Heart right ventricle (tissue), 16 donors: ENCODE measurements around the gene GALNT12. TPM values are rescaled to one million over a fixed set of nuclear protein-coding genes. Genes with fewer than 3 reads are reported as not detected.
A peak's percentile ranks its signal among the peaks of the same experiment; 100 is the strongest.

Experiments used
- ATAC-seq, 8 donors: fragments of 200-7000 bp; cut with Tn5 transposase; one replicate each; pipeline ENCODE4 v1.9.1; 2020; ENCODE audit warnings: mild to moderate bottlenecking in 8 of 8, moderate library complexity in 8 of 8, moderate number of reproducible peaks in 1 of 8
- DNase-seq, 2 donors: peaks; one replicate each; pipeline ENCODE4 v3.0.0-alpha.2; 2020
- H3K27ac ChIP-seq, 10 donors: fragments of 200-600 bp; sonication (generic) in 2 of 10; one replicate each; pipeline versions ENCODE4 v1.5.0 to v1.8.0; 2020 to 2022; ENCODE audit warnings: mild to moderate bottlenecking in 3 of 10
- H3K27me3 ChIP-seq, 7 donors: fragments of 200-600 bp; one replicate each; pipeline ENCODE4 v1.8.0; 2021 to 2022; ENCODE audit warnings: mild to moderate bottlenecking in 2 of 7
- H3K36me3 ChIP-seq, 9 donors: fragments of 200-600 bp; sonication (generic) in 1 of 9; one replicate each; pipeline versions ENCODE4 v1.5.0 to v1.8.0; 2020 to 2022; ENCODE audit warnings: mild to moderate bottlenecking in 2 of 9
- H3K4me1 ChIP-seq, 9 donors: fragments of 200-600 bp; sonication (generic) in 1 of 9; one replicate each; pipeline versions ENCODE4 v1.5.0 to v1.8.0; 2020 to 2022; ENCODE audit warnings: mild to moderate bottlenecking in 4 of 9
- H3K4me3 ChIP-seq, 10 donors: fragments of 200-600 bp; sonication (generic) in 2 of 10; one replicate each; pipeline versions ENCODE4 v1.5.0 to v1.8.0; 2020 to 2022; ENCODE audit warnings: mild to moderate bottlenecking in 7 of 10, moderate library complexity in 2 of 10
- H3K9me3 ChIP-seq, 11 donors: fragments of 200-600 bp in 10 of 11; sonication (generic) in 2 of 11; one replicate each; pipeline versions ENCODE4 v1.5.0 to v1.8.0; 2013 to 2022; ENCODE audit warnings: mild to moderate bottlenecking in 2 of 11, control low read depth in 1 of 11, moderate library complexity in 1 of 11
- CTCF ChIP-seq, 9 donors: fragments of 200-600 bp; sonication (generic) in 2 of 9; IDR thresholded peaks; one replicate each; pipeline versions ENCODE4 v1.5.0 to v1.8.0; 2021 to 2022; ENCODE audit warnings: antibody characterized with exemption in 9 of 9, mild to moderate bottlenecking in 5 of 9, moderate library complexity in 1 of 9
- WGBS, 2 donors: extraction: QIAGEN DNeasy Blood & Tissue Kit; methylation state at CpG; one replicate each; pipeline ENCODE4 v1.1.7; 2013; ENCODE audit warnings: inconsistent platforms in 1 of 2; 5-methylcytosine and 5-hydroxymethylcytosine counted together
- intact Hi-C, 10 donors: fragments of 100-400 bp; cut with DNase I; formaldehyde crosslinking; loops; one replicate each; pipeline versions ENCODE4 v1.11.1 to v1.14.2; 2022
- polyA plus RNA-seq, 2 donors: library from polyadenylated mRNA; stranded (reverse); fragments of 200-250 nt; gene quantifications; one replicate each; pipeline ENCODE4 v1.2.3, GENCODE V29; 2013
- total RNA-seq, 10 donors: library from RNA; stranded (reverse); fragmentation: NEBNext Ultra II Directional in 3 of 10; extraction: Animal tissue kit (Norgen Biotek cat#: 25700) in 3 of 10; gene quantifications; one replicate each; pipeline versions ENCODE4 v1.2.1 to v1.2.4, GENCODE V29; 2021 to 2023
- donor health status: Arrhythmogenic right ventricular cardiomyopathy.
- donor health status: ischemic (EF 13 %, LVEDD 7.1; RV severe dilation, severe dysfunction).
- donor health status: healthy with polysubstance abuse.
- donor health status: DM: no; HTN: yes; CAD: no.
- donor health status: DM: no; HTN: no; CAD: no.
- donor health status: ischemic (EF 25% LVEDD 6.9; RV normal size, moderate dysfunction).
- donor health status: ischemic (EF 25% LVEDD 5.7; RV mildly dilated, moderate dysfunction).
- donor health status: healthy.
- donor health status: DM: yes; HTN: yes; CAD: no.
- donor health status: Ischemic cardiomyopathy.
- donor health status: ischemic (EF 35%, LVEDD 5.7; RV mildly dilated, moderate dysfunction).
- donor health status: nonischemic (EF 11% LVEDD 7.7; RV severe dilation, severe dysfunction).
- donor health status: DM: yes; HTN: yes; CAD: no.
- donor health status: PGD.
- donor health status: ischemic (EF 29% LVEDD 5.4; RV normal size, mild dysfunction).
- donor health status: nonischemic (EF 23%, LVEDD 6.1; RV moderate dilation, normal function).

The GALNT12 gene
- total and polyA plus RNA-seq, 12 donors: 0.25 to 1.3 (median 0.53) TPM

- Histone ChIP-seq H3K36me3 (no peaks in the 10 kb centered on the region), H3K4me3 (no peak overlapping the region), H3K27ac (peak overlapping the region in 5 of 10 donors; percentile 49 to 64 (median 50)), H3K27me3 (no peaks in the 10 kb centered on the region), H3K4me1 (peaks cover 0 to 57% (median 26%) of the 10 kb centered on the region in 9 donors), H3K9me3 (peaks cover 0 to 22% (median 0%) of the 10 kb centered on the region in 11 donors)
- ATAC-seq (no peak), DNase-seq (no peak)
- WGBS, 2 donors: 79 to 85% methylated on average over 3 of the region's 3 CpGs
- intact Hi-C loops: no loop called here
- no peak for TF ChIP-seq CTCF (IDR thresholded peaks at IDR 0.05)
These were observed 86.7 kb downstream of the GALNT12 start for GRCh38 chr9:98894171-98894570.

- Histone ChIP-seq H3K4me1 (peaks cover 0 to 57% (median 26%) of the 10 kb centered on the region in 9 donors), H3K4me3 (no peak overlapping the region), H3K9me3 (peaks cover 0 to 22% (median 0%) of the 10 kb centered on the region in 11 donors), H3K27me3 (no peaks in the 10 kb centered on the region), H3K36me3 (no peaks in the 10 kb centered on the region), H3K27ac (peak overlapping the region in 6 of 10 donors; percentile 49 to 64 (median 51))
- no peak for DNase-seq
- WGBS, 2 donors: 69 to 74% methylated on average over 3 of the region's 3 CpGs
- peak in 1 of 8 donors; percentile 38 for ATAC-seq
- TF ChIP-seq CTCF (IDR thresholded peaks at IDR 0.05): no peak
- intact Hi-C loops: no loop called here
These were observed 87.3 kb downstream of the GALNT12 start for GRCh38 chr9:98894761-98895160.

- Histone ChIP-seq H3K36me3 (no peaks in the 10 kb centered on the region), H3K27me3 (no peaks in the 10 kb centered on the region), H3K4me3 (no peak overlapping the region), H3K9me3 (peaks cover 0 to 22% (median 0%) of the 10 kb centered on the region in 11 donors), H3K4me1 (peaks cover 0 to 51% (median 22%) of the 10 kb centered on the region in 9 donors), H3K27ac (no peak overlapping the region)
- TF ChIP-seq CTCF (IDR thresholded peaks at IDR 0.05): no peak
- DNase-seq (no peak), ATAC-seq (no peak)
- 92 to 94% methylated on average over 2 of the region's 2 CpGs for WGBS, 2 donors
- intact Hi-C loops: no loop called here
These were observed 89.2 kb downstream of the GALNT12 start for GRCh38 chr9:98896632-98897031.

- 32 to 38% methylated on average over 1 of the region's 1 CpG for WGBS, 2 donors
- DNase-seq (no peak), ATAC-seq (no peak)
- Histone ChIP-seq H3K4me1 (peaks cover 0 to 44% (median 22%) of the 10 kb centered on the region in 9 donors), H3K27ac (no peak overlapping the region), H3K9me3 (peaks cover 0 to 22% (median 0%) of the 10 kb centered on the region in 11 donors), H3K36me3 (no peaks in the 10 kb centered on the region), H3K27me3 (no peaks in the 10 kb centered on the region), H3K4me3 (no peak overlapping the region)
- no peak for TF ChIP-seq CTCF (IDR thresholded peaks at IDR 0.05)
- intact Hi-C loops: no loop called here
These were observed 90.3 kb downstream of the GALNT12 start for GRCh38 chr9:98897745-98898144.
